ENCODE data around the gene MCF2L2. TPM values are rescaled to one million over a fixed set of nuclear protein-coding genes. Genes with fewer than 3 reads are reported as not detected.

MCF2L2 gene
- polyA plus RNA-seq, 1 experiment, result 0.11 TPM

GRCh38 chr3:183328164-183328563 is 100.3 kb downstream of the MCF2L2 start:
- ChIA-PET POLR2A (no interaction called here), CTCF (interaction anchor here (0.8 kb wide), 2 partner anchors 13 to 20 kb away, joined by 3 read pairs; no protein-coding TSS in a partner anchor)
- TF ChIP-seq, protein P1, sequence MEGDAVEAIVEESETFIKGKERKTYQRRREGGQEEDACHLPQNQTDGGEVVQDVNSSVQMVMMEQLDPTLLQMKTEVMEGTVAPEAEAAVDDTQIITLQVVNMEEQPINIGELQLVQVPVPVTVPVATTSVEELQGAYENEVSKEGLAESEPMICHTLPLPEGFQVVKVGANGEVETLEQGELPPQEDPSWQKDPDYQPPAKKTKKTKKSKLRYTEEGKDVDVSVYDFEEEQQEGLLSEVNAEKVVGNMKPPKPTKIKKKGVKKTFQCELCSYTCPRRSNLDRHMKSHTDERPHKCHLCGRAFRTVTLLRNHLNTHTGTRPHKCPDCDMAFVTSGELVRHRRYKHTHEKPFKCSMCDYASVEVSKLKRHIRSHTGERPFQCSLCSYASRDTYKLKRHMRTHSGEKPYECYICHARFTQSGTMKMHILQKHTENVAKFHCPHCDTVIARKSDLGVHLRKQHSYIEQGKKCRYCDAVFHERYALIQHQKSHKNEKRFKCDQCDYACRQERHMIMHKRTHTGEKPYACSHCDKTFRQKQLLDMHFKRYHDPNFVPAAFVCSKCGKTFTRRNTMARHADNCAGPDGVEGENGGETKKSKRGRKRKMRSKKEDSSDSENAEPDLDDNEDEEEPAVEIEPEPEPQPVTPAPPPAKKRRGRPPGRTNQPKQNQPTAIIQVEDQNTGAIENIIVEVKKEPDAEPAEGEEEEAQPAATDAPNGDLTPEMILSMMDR (IDR thresholded peaks at IDR 0.05; ENCODE audit: insufficient read depth, low read depth, low read length), result no peak
- H3K27me3 ChIP-seq (ENCODE audit: control insufficient read depth, insufficient read depth, low read length), result no peaks in the 10 kb centered on the region
- H3K4me3 ChIP-seq (ENCODE audit: low read depth, low read length), result no peak overlapping the region
- DNase-seq (ENCODE audit: low read depth), result no peak
- H3K36me3 ChIP-seq (ENCODE audit: control insufficient read depth, insufficient read depth, low read length), result no peaks in the 10 kb centered on the region

DNA sequence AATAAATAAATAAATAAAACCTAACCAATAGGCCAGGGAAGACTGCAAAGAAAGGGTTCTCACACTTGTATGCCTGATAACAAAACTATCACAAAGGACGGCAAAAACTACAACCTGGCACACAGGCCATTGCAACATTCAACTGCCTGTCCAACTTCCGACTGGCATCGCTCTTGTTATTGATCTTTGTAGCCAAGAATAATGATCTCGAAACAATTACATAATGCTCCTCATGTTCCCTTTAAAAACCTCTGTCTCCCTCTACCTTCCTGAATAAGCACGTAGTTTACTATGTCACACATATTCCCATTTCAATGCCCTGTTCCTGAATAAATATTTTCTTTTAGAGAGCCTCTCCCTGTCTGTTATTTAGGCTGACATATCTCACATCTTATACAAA is 101.1 kb downstream of the MCF2L2 start:
- POLR2A ChIA-PET, result no interaction called here
- CTCF ChIA-PET, result no interaction called here

DNA sequence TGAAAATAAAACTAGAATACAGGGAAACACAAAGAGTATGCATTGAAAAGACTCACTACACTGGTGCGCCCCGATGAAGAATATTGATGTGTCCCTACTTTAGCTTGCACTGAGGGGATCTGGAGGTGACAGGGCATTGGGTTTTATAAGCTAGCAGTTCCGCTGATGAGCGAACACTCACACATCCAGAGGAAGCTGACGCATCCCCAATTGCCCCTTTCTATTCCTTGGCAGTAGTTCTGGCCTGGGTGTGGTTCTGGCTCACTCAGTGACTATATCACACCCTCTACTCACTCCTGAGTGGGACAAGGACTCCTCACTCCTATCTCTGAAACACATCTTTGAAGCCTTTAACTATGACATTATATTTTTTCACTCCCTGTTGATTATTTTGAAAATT is 104.3 kb downstream of the MCF2L2 start:
- H3K36me3 ChIP-seq (ENCODE audit: control insufficient read depth, insufficient read depth, low read length), result no peaks in the 10 kb centered on the region
- ChIA-PET POLR2A (no interaction called here), CTCF (interaction anchor here (0.7 kb wide), 1 partner anchor 139 kb away, joined by 3 read pairs; no protein-coding TSS in a partner anchor)
- TF ChIP-seq, protein P1 (IDR thresholded peaks at IDR 0.05; ENCODE audit: insufficient read depth, low read depth, low read length), result no peak
- no peaks in the 10 kb centered on the region for H3K27me3 ChIP-seq (ENCODE audit: control insufficient read depth, insufficient read depth, low read length)
- H3K4me3 ChIP-seq (ENCODE audit: low read depth, low read length), result no peak overlapping the region
- DNase-seq (ENCODE audit: low read depth), result no peak

More for the DNA sequence above, 101.1 kb downstream of the MCF2L2 start:
- Histone ChIP-seq H3K36me3 (ENCODE audit: control insufficient read depth, insufficient read depth, low read length) (no peaks in the 10 kb centered on the region), H3K27me3 (ENCODE audit: control insufficient read depth, insufficient read depth, low read length) (no peaks in the 10 kb centered on the region), H3K4me3 (ENCODE audit: low read depth, low read length) (no peak overlapping the region)
- TF ChIP-seq, protein P1 (IDR thresholded peaks at IDR 0.05; ENCODE audit: insufficient read depth, low read depth, low read length), result no peak
- no peak for DNase-seq (ENCODE audit: low read depth)

GRCh38 chr3:183319371-183319770 is 109.0 kb downstream of the MCF2L2 start:
- TF ChIP-seq, protein P1 (IDR thresholded peaks at IDR 0.05; ENCODE audit: insufficient read depth, low read depth, low read length), result no peak
- no peak for DNase-seq (ENCODE audit: low read depth)
- H3K27me3 ChIP-seq (ENCODE audit: control insufficient read depth, insufficient read depth, low read length), result no peaks in the 10 kb centered on the region
- ChIA-PET POLR2A (no interaction called here), CTCF (no interaction called here)
- no peak overlapping the region for H3K4me3 ChIP-seq (ENCODE audit: low read depth, low read length)
- no peaks in the 10 kb centered on the region for H3K36me3 ChIP-seq (ENCODE audit: control insufficient read depth, insufficient read depth, low read length)

- Histone ChIP-seq H3K4me3 (ENCODE audit: low read depth, low read length) (no peak overlapping the region), H3K27me3 (ENCODE audit: control insufficient read depth, insufficient read depth, low read length) (no peaks in the 10 kb centered on the region), H3K36me3 (ENCODE audit: control insufficient read depth, insufficient read depth, low read length) (no peaks in the 10 kb centered on the region)
- POLR2A ChIA-PET, result no interaction called here
- TF ChIP-seq, protein P1 (IDR thresholded peaks at IDR 0.05; ENCODE audit: insufficient read depth, low read depth, low read length), result no peak
- DNase-seq (ENCODE audit: low read depth), result no peak
- CTCF ChIA-PET, result no interaction called here
Observed at GRCh38 chr3:183318877-183319276, 109.5 kb downstream of the MCF2L2 start.

Data from BJ (cell line).